Measurements from ENCODE around the gene VAV2.

- TF ChIP-seq POLR2A (IDR thresholded peaks at IDR 0.05) (no peak), CTCF (IDR thresholded peaks at IDR 0.05) (no peak), POLR2AphosphoS5 (IDR thresholded peaks at IDR 0.05; ENCODE audit: insufficient read depth in 1 of 2, low read depth in 1 of 2) (no peak)
These were observed 254.1 kb downstream of the VAV2 start, which contains the start of gene SARDH for GRCh38 chr9:133737774-133738639.
